ENCODE data around the gene KLHL2. TPM values are rescaled to one million over a fixed set of nuclear protein-coding genes. Genes with fewer than 3 reads are reported as not detected.
"Not testable (repeated sequence)": the region's sequence is repeated elsewhere in the genome, so short reads cannot be mapped to it uniquely, and the experiment has no call there.

KLHL2 gene
- total RNA-seq (2014; rRNA removed; shearing (Covaris generic)), result 12.5 and 17.2 TPM in 2 replicates

GRCh38 chr4:165207431-165208220 is at the start of gene KLHL2:
Gene KLHL2, plus strand, starts transcription at chr4:165207561. Its CDS starts 316 bp downstream, at chr4:165207877.
- Histone ChIP-seq H3K36me3 (no peaks in the 10 kb centered on the region), H3K27me3 (no peaks in the 10 kb centered on the region), H3K9me3 (replicated peaks) (no peaks in the 10 kb centered on the region), H3K4me1 (no peaks in the 10 kb centered on the region), H3K4me3 (peak within 1 kb of the TSS; percentile 73), H3K27ac (no peak within 1 kb of the TSS)
- DNase-seq, result peak; percentile 48 to 62

- H3K9me3 ChIP-seq (replicated peaks), result no peaks in the 10 kb centered on the region
- DNase-seq, result no peak
- no peak overlapping the region for H3K27ac ChIP-seq
- no peaks in the 10 kb centered on the region for H3K4me1 ChIP-seq
- H3K4me3 ChIP-seq, result no peak overlapping the region
- H3K27me3 ChIP-seq, result no peaks in the 10 kb centered on the region
- H3K36me3 ChIP-seq, result no peaks in the 10 kb centered on the region
Measured at GRCh38 chr4:165158762-165159161, 48.6 kb upstream of the KLHL2 start.

- no peak for DNase-seq
- H3K4me1 ChIP-seq, result no peaks in the 10 kb centered on the region
- H3K27me3 ChIP-seq, result no peaks in the 10 kb centered on the region
- H3K4me3 ChIP-seq, result no peak overlapping the region
- H3K36me3 ChIP-seq, result no peaks in the 10 kb centered on the region
- no peak overlapping the region for H3K27ac ChIP-seq
- H3K9me3 ChIP-seq (replicated peaks), result no peaks in the 10 kb centered on the region
Measured at GRCh38 chr4:165164257-165164656, 43.1 kb upstream of the KLHL2 start.

- not testable (repeated sequence) for DNase-seq; H3K4me3 ChIP-seq; H3K27ac ChIP-seq; H3K27me3 ChIP-seq; H3K36me3 ChIP-seq; H3K4me1 ChIP-seq; H3K9me3 ChIP-seq (replicated peaks)
Measured at GRCh38 chr4:165166872-165167271, 40.5 kb upstream of the KLHL2 start.

GRCh38 chr4:165167650-165168049 is 39.7 kb upstream of the KLHL2 start:
- no peak overlapping the region for H3K4me3 ChIP-seq
- no peak overlapping the region for H3K27ac ChIP-seq
- H3K9me3 ChIP-seq (replicated peaks), result no peaks in the 10 kb centered on the region
- DNase-seq, result no peak
- no peaks in the 10 kb centered on the region for H3K4me1 ChIP-seq
- no peaks in the 10 kb centered on the region for H3K36me3 ChIP-seq
- no peaks in the 10 kb centered on the region for H3K27me3 ChIP-seq

- Histone ChIP-seq H3K27me3 (no peaks in the 10 kb centered on the region), H3K4me3 (no peak overlapping the region), H3K4me1 (no peaks in the 10 kb centered on the region), H3K36me3 (no peaks in the 10 kb centered on the region), H3K27ac (no peak overlapping the region), H3K9me3 (replicated peaks) (no peaks in the 10 kb centered on the region)
- DNase-seq, result no peak
Measured at GRCh38 chr4:165170819-165171218, 36.5 kb upstream of the KLHL2 start.

- not testable (repeated sequence) for H3K9me3 ChIP-seq (replicated peaks); DNase-seq; H3K27ac ChIP-seq; H3K4me1 ChIP-seq; H3K27me3 ChIP-seq; H3K36me3 ChIP-seq; H3K4me3 ChIP-seq
Measured at GRCh38 chr4:165175470-165175869, 31.9 kb upstream of the KLHL2 start.

GRCh38 chr4:165175879-165176278 is 31.5 kb upstream of the KLHL2 start:
- DNase-seq, result peak; percentile 52 to 54
- H3K9me3 ChIP-seq (replicated peaks), result no peaks in the 10 kb centered on the region
- peaks cover 6% of the 10 kb centered on the region; the same call in 1 of the 2 replicates for H3K4me1 ChIP-seq
- no peaks in the 10 kb centered on the region for H3K27me3 ChIP-seq
- no peaks in the 10 kb centered on the region for H3K36me3 ChIP-seq
- no peak overlapping the region for H3K4me3 ChIP-seq
- H3K27ac ChIP-seq, result no peak overlapping the region

GRCh38 chr4:165177725-165178666 is 29.4 kb upstream of the KLHL2 start:
- H3K9me3 ChIP-seq (replicated peaks), result no peaks in the 10 kb centered on the region
- no peaks in the 10 kb centered on the region for H3K36me3 ChIP-seq
- H3K4me3 ChIP-seq, result no peak overlapping the region
- H3K27ac ChIP-seq, result no peak overlapping the region
- no peak for DNase-seq
- H3K4me1 ChIP-seq, result peaks cover 6% of the 10 kb centered on the region; the same call in 1 of the 2 replicates
- no peaks in the 10 kb centered on the region for H3K27me3 ChIP-seq

- Histone ChIP-seq H3K4me3 (no peak overlapping the region), H3K4me1 (no peaks in the 10 kb centered on the region), H3K27ac (no peak overlapping the region), H3K27me3 (no peaks in the 10 kb centered on the region), H3K9me3 (replicated peaks) (no peaks in the 10 kb centered on the region), H3K36me3 (no peaks in the 10 kb centered on the region)
- no peak for DNase-seq
Measured at GRCh38 chr4:165184220-165184619, 23.1 kb upstream of the KLHL2 start.

GRCh38 chr4:165184998-165185397 is 22.4 kb upstream of the KLHL2 start:
- not testable (repeated sequence) for H3K27ac ChIP-seq; H3K4me1 ChIP-seq; H3K4me3 ChIP-seq; H3K27me3 ChIP-seq; H3K9me3 ChIP-seq (replicated peaks); DNase-seq; H3K36me3 ChIP-seq

GRCh38 chr4:165185448-165185847 is 21.9 kb upstream of the KLHL2 start:
- H3K9me3 ChIP-seq (replicated peaks), result no peaks in the 10 kb centered on the region
- DNase-seq, result no peak
- no peaks in the 10 kb centered on the region for H3K36me3 ChIP-seq
- no peak overlapping the region for H3K27ac ChIP-seq
- no peaks in the 10 kb centered on the region for H3K27me3 ChIP-seq
- H3K4me1 ChIP-seq, result no peaks in the 10 kb centered on the region
- no peak overlapping the region for H3K4me3 ChIP-seq

- no peak overlapping the region for H3K27ac ChIP-seq
- H3K4me3 ChIP-seq, result no peak overlapping the region
- no peaks in the 10 kb centered on the region for H3K4me1 ChIP-seq
- H3K36me3 ChIP-seq, result no peaks in the 10 kb centered on the region
- H3K27me3 ChIP-seq, result no peaks in the 10 kb centered on the region
- DNase-seq, result no peak
- H3K9me3 ChIP-seq (replicated peaks), result no peaks in the 10 kb centered on the region
Measured at GRCh38 chr4:165190591-165191347, 16.6 kb upstream of the KLHL2 start.

- Histone ChIP-seq H3K36me3 (no peaks in the 10 kb centered on the region), H3K27ac (no peak overlapping the region), H3K4me3 (no peak overlapping the region), H3K4me1 (no peaks in the 10 kb centered on the region), H3K9me3 (replicated peaks) (no peaks in the 10 kb centered on the region), H3K27me3 (no peaks in the 10 kb centered on the region)
- DNase-seq, result no peak
Measured at GRCh38 chr4:165191348-165191656, 16.1 kb upstream of the KLHL2 start.

Data from SJCRH30 (cell line).